ENCODE measurements around the gene GREM2. TPM values are rescaled to one million over a fixed set of nuclear protein-coding genes. Genes with fewer than 3 reads are reported as not detected.

Gene GREM2
- total and polyA plus RNA-seq, 10 donors, result 0.22 to 1.5 (median 0.69) TPM

GRCh38 chr1:240441669-240442068, 170.3 kb downstream of the GREM2 start:
- Histone ChIP-seq H3K36me3 (no peaks in the 10 kb centered on the region), H3K27me3 (replicated peaks in 1 of 7) (no peaks in the 10 kb centered on the region), H3K4me1 (no peaks in the 10 kb centered on the region), H3K27ac (no peak overlapping the region), H3K4me3 (no peak overlapping the region), H3K9me3 (no peaks in the 10 kb centered on the region)
- intact Hi-C loops (cut with DNase I; ENCODE audit: low total_unique reads), result no loop called here
- TF ChIP-seq CTCF (IDR thresholded peaks at IDR 0.05 in 8 of 11, conservative IDR thresholded peaks at IDR 0.05 in 3 of 11), result no peak
- no peak for TF ChIP-seq POLR2AphosphoS5 (IDR thresholded peaks at IDR 0.05)
- no peak for TF ChIP-seq POLR2A (IDR thresholded peaks at IDR 0.05)
- DNase-seq, result no peak
- 85 to 97% (median 89%) methylated on average over 1 of the region's 1 CpG for WGBS, 5 donors

Small RNAs within 50 kb of the gene (small RNA-seq; reads per million reads assigned to genes)
- 0 reads per million in 4 donors for gene RNU5F-8P
